Omental fat pad (tissue), 4 donors: ENCODE measurements around the gene TOM1. TPM values are rescaled to one million over a fixed set of nuclear protein-coding genes. Genes with fewer than 3 reads are reported as not detected.
A peak's percentile ranks its signal among the peaks of the same experiment; 100 is the strongest.

Experiments
- ATAC-seq: fragments of 150-250 bp; one replicate; pipeline ENCODE4 v1.9.1; 2016; ENCODE audit warnings: mild to moderate bottlenecking, moderate library complexity; ENCODE audit not compliant: low FRiP score
- DNase-seq: peaks from one replicate; pipeline ENCODE4 v3.0.0-alpha.2; 2019; ENCODE audit warnings: low spot score
- total RNA-seq, 4 donors: library from RNA; depleted of rRNA; stranded (reverse); fragments of >200 nt; gene quantifications; one replicate each; pipeline ENCODE4 v1.1.0, GENCODE V29; 2016
- TF ChIP-seq, protein P1 (sequence below), 3 donors: fragments of 450-650 bp; IDR thresholded peaks; one replicate each; pipeline ENCODE4 v1.5.1; 2016 to 2017; ENCODE audit warnings: antibody characterized with exemption in 3 of 3, mild to moderate bottlenecking in 3 of 3, moderate library complexity in 2 of 3

Gene TOM1
- total RNA-seq, 4 donors from 2014 or later, result 65.6 to 109 (median 93.2) TPM

DNA sequence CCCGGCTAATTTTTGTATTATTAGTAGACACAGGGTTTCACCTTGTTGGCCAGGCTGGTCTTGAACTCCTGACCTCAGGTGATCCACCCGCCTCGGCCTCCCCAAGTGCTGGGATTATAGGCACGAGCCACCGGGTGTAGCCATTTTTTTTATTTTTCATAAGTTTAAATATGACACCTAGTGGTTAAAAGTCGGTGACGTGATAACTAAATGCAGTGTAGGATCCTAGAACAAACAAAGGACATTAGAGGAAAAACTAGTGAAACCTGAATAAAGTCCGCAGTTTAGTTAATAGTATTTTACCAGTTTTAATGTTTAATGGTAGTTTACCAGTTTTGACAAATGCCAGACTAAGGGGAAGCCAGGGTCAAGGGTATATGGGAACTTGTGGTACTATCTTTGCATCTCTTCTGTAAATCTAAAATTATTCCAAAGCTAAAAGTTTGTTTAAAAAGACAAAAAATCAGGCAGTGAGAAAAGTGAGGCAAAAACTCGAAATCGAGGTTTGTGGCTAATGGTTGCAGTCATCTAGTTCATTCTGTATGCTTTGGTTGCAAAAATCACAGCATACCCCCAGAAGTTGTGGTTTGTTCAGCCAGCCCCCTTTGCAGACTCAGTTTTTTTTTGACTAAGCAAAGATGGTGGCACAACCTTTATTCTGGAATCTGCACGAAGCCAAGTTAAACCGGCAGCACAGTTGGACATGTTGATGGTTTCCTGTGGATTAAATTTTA, 29.6 kb downstream of the TOM1 start:
- ATAC-seq, result no peak
- no peak for DNase-seq
- TF ChIP-seq, protein P1, sequence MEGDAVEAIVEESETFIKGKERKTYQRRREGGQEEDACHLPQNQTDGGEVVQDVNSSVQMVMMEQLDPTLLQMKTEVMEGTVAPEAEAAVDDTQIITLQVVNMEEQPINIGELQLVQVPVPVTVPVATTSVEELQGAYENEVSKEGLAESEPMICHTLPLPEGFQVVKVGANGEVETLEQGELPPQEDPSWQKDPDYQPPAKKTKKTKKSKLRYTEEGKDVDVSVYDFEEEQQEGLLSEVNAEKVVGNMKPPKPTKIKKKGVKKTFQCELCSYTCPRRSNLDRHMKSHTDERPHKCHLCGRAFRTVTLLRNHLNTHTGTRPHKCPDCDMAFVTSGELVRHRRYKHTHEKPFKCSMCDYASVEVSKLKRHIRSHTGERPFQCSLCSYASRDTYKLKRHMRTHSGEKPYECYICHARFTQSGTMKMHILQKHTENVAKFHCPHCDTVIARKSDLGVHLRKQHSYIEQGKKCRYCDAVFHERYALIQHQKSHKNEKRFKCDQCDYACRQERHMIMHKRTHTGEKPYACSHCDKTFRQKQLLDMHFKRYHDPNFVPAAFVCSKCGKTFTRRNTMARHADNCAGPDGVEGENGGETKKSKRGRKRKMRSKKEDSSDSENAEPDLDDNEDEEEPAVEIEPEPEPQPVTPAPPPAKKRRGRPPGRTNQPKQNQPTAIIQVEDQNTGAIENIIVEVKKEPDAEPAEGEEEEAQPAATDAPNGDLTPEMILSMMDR (IDR thresholded peaks at IDR 0.05), result no peak

DNA sequence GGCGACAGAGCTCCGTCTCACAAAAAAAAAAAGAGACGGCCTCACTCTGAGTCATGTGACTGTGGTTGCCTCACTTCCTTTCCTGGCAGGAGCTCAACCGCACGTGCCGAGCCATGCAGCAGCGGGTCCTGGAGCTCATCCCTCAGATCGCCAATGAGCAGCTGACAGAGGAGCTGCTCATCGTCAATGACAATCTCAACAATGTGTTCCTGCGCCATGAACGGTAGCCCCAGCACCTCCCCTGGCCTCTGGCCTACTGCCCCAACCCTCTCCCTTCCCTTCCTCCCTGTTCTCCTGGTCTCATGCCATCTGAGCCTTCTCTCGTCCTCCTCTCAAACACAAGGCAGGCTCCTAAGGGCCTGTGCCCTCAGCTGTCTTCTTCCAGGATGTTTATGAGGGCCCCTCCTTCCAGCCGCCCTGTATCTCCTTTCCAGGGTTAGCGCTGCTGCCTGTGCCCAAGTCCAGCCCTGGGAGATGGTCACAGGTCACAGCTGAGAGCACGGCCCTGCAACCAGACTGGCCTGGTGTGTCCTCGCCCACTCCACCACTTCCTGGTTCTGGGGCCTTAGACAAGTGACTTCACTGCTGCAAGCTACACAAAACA, 30.7 kb downstream of the TOM1 start:
- ATAC-seq, result no peak
- DNase-seq, result peak; percentile 83
- TF ChIP-seq, protein P1 (IDR thresholded peaks at IDR 0.05), result no peak

DNA sequence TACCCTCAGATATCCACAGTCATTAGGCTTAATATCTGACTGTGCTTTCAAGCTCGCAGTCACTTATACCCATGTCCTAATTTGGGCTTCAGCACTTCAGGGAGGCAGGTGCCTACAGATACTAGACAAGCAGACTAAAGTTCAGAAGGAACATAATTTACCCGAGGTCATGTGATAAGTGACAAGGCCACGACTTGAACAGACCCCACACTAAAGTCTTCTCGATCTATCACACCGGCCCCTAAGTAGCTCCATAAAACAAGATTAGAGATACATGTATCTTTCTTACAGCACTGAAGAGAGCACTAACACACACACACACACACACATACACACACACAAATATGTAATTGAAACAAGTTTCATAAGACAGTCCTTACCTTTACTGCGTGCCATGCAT, 32.6 kb downstream of the TOM1 start:
- TF ChIP-seq, protein P1 (IDR thresholded peaks at IDR 0.05), result no peak
- ATAC-seq (no peak), DNase-seq (no peak)

DNA sequence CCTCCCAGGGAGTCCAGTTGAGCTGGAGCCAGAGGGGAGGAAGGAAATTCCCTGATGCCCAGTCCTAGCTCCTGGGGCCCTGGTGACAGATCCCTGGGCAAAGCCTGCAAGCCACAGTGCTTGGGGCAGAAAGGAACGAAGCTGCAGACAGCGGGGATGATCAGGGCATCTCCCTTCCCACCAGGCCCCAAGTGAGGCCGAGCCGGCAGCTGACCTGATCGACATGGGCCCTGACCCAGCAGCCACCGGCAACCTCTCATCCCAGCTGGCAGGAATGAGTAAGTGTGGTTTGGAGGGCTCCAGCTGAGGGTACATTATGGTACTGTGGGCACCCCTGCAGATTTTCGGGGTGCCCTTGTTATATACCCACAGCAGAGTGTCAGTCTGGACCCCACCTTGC, 33.5 kb downstream of the TOM1 start:
- DNase-seq, result no peak
- no peak for ATAC-seq

DNA sequence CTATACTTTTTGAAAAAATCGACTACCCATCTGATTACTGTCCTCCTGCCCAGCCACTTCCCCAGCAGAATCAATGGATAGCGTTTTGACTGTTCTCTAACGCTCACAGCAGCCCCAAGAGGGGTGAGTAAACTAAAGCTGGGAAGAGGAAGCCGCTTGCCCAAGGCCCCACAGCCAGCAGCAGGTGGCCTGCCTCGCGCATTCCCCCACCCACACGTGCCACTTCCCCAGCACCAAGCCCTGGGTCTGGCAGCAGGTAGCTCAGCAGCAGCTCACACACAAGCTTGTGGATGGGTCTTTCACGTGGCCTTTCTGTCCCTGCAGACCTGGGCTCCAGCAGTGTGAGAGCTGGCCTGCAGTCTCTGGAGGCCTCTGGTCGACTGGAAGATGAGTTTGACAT, 34.3 kb downstream of the TOM1 start:
- TF ChIP-seq, protein P1 (IDR thresholded peaks at IDR 0.05), result no peak
- no peak for ATAC-seq
- no peak for DNase-seq

More for the DNA sequence above, 33.5 kb downstream of the TOM1 start:
- TF ChIP-seq, protein P1 (IDR thresholded peaks at IDR 0.05), result no peak

DNA sequence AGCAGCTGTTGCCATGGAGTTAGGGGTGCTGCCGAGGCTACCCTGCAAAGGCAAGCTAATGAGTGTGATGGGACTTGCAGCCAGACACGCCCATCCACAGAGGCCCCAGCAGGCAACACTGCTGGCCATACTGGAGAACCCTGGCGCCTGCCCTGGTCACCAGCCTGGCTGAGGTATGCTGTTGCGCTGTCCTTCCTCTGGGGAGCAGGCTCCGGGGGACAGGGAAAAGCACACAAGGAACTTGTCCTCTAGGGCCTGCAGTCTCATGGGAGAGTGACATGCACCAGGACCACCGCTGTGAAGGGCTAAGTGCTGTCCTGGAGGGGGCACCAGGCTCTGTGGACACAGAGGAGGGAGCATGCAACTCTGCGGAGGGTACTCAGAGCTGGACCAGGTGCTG, 35.8 kb downstream of the TOM1 start:
- no peak for DNase-seq
- ATAC-seq, result no peak
- TF ChIP-seq, protein P1 (IDR thresholded peaks at IDR 0.05), result no peak
